HG03432 (cell line): Measurements from ENCODE around the gene UMOD.

Experiments used
- ATAC-seq: cut with Tn5 transposase; IDR thresholded peaks from one replicate; pipeline ENCODE4 v1.9.1; 2021; ENCODE audit warnings: mild to moderate bottlenecking, moderate library complexity; ENCODE audit not compliant: unreplicated experiment

Gene UMOD

GRCh38 chr16:20364051-20364450, 11.5 kb upstream of the UMOD start:
- no peak for ATAC-seq

GRCh38 chr16:20363191-20363590, 10.7 kb upstream of the UMOD start:
- no peak for ATAC-seq

GRCh38 chr16:20359997-20360396, 7.5 kb upstream of the UMOD start:
- no peak for ATAC-seq

GRCh38 chr16:20355114-20355782, 2.7 kb upstream of the UMOD start:
- no peak for ATAC-seq

- ATAC-seq = no peak
These were observed 864 bp upstream of the UMOD start for GRCh38 chr16:20353379-20353778.

GRCh38 chr16:20349615-20350014, 2.9 kb downstream of the UMOD start:
- no peak for ATAC-seq

- ATAC-seq = no peak
These were observed 3.9 kb downstream of the UMOD start for GRCh38 chr16:20348365-20349185.

- no peak for ATAC-seq
These were observed 4.7 kb downstream of the UMOD start for GRCh38 chr16:20347666-20348364.

GRCh38 chr16:20344611-20345010, 7.9 kb downstream of the UMOD start:
- no peak for ATAC-seq

GRCh38 chr16:20339744-20340143, 12.8 kb downstream of the UMOD start:
- ATAC-seq = no peak

- ATAC-seq = no peak
These were observed 15.6 kb downstream of the UMOD start for GRCh38 chr16:20336955-20337354.

- ATAC-seq = no peak
These were observed 18.1 kb downstream of the UMOD start for GRCh38 chr16:20334396-20334795.

GRCh38 chr16:20333120-20333519, 19.4 kb downstream of the UMOD start:
- ATAC-seq = no peak

GRCh38 chr16:20332411-20332810, 20.1 kb downstream of the UMOD start:
- ATAC-seq = no peak

- ATAC-seq = no peak
These were observed 20.9 kb downstream of the UMOD start for GRCh38 chr16:20331635-20332034.

- no peak for ATAC-seq
These were observed 22.9 kb downstream of the UMOD start for GRCh38 chr16:20329392-20330138.

- no peak for ATAC-seq
These were observed 25.0 kb downstream of the UMOD start, which contains the start of gene GP2 for GRCh38 chr16:20327444-20328041. TSS of gene GP2 (minus strand) at chr16:20327513. CDS start at chr16:20326431, 1,082 bp downstream.

- no peak for ATAC-seq
These were observed 26.2 kb downstream of the UMOD start for GRCh38 chr16:20326321-20326720.

GRCh38 chr16:20325005-20325404, 27.5 kb downstream of the UMOD start:
- no peak for ATAC-seq

- ATAC-seq = no peak
These were observed 28.9 kb downstream of the UMOD start for GRCh38 chr16:20323591-20324117.
